Endothelial cell of umbilical vein (primary cell): Measurements from ENCODE around the gene GLI3. TPM values are rescaled to one million over a fixed set of nuclear protein-coding genes. Genes with fewer than 3 reads are reported as not detected.

Experiments used
- BruUV-seq: library from RNA; stranded (reverse); fragments of 400-500 nt; replicated peaks from 2 replicates; lab custom pipeline; 2021; lab: Mats Ljungman, UMichigan
- CTCF ChIA-PET: fragments of 300-600, 350-600 bp; sonication (Branson Sonifier 250); formaldehyde crosslinking; loops from one replicate; lab custom pipeline; 2021; ENCODE audit warnings: antibody characterized with exemption, inconsistent platforms; lab: Charles Lee
- POLR2A ChIA-PET: fragments of 300-600, 350-600 bp; sonication (Branson Sonifier 250); formaldehyde crosslinking; loops from one replicate; lab custom pipeline; 2021; ENCODE audit warnings: antibody characterized with exemption, inconsistent platforms; lab: Charles Lee
- DNase-seq: peaks from one replicate; pipeline ENCODE4 v3.0.0-alpha.2; 2011; ENCODE audit warnings: low read depth, low spot score
- FAIRE-seq: peaks from 2 replicates; lab custom pipeline; 2011; peaks lifted over from hg19 to GRCh38; lab: Jason Lieb, UNC
- H2AFZ ChIP-seq: 2 replicates; pipeline ENCODE4 v1.6.0; 2012; ENCODE audit warnings: low read depth, low read length, control low read depth, inconsistent platforms
- H3K27ac ChIP-seq: 2 replicates; pipeline ENCODE4 v1.5.1; 2011; ENCODE audit warnings: low read depth, mild to moderate bottlenecking, control low read depth, low read length, moderate library complexity; ENCODE audit not compliant: insufficient read depth
- H3K27me3 ChIP-seq, 2 experiments: 2 replicates each; pipeline versions ENCODE4 v1.6.0 to v1.6.1; 2011; ENCODE audit warnings: low read length in 2 of 2, mixed read lengths in 1 of 2; ENCODE audit not compliant: control insufficient read depth in 2 of 2, insufficient read depth in 2 of 2
- H3K36me3 ChIP-seq, 2 experiments: 2 replicates in 1 of 2; 3 replicates in 1 of 2; pipeline ENCODE4 v1.5.1; 2011; ENCODE audit warnings: low read length in 2 of 2, mild to moderate bottlenecking in 1 of 2, moderate library complexity in 1 of 2; ENCODE audit not compliant: control insufficient read depth in 2 of 2, insufficient read depth in 2 of 2; ENCODE audit errors: extremely low read depth in 1 of 2
- H3K4me1 ChIP-seq: 3 replicates; pipeline ENCODE4 v1.5.1; 2011; ENCODE audit warnings: mild to moderate bottlenecking, low read length; ENCODE audit not compliant: control insufficient read depth, insufficient read depth; ENCODE audit errors: extremely low read depth
- H3K4me2 ChIP-seq: 2 replicates; pipeline ENCODE4 v1.6.1; 2011; ENCODE audit warnings: low read length, control low read depth, mixed read lengths; ENCODE audit not compliant: insufficient read depth
- H3K4me3 ChIP-seq, 3 experiments: fragments of 200-600 bp in 1 of 3; sonication (generic), shearing (Covaris generic) in 1 of 3; replicated peaks in 1 of 3; 2 replicates each; pipeline ENCODE4 v1.5.1; 2011 to 2016; ENCODE audit warnings: control low read depth in 3 of 3, low read length in 3 of 3, mild to moderate bottlenecking in 2 of 3, inconsistent platforms in 1 of 3, low read depth in 1 of 3, moderate library complexity in 1 of 3; ENCODE audit not compliant: insufficient read depth in 1 of 3
- H3K79me2 ChIP-seq: 2 replicates; pipeline ENCODE4 v1.6.0; 2012; ENCODE audit warnings: low read length, inconsistent platforms; ENCODE audit not compliant: control insufficient read depth, insufficient read depth
- H3K9ac ChIP-seq: replicated peaks from 2 replicates; pipeline ENCODE3; 2011; ENCODE audit warnings: low read length, control low read depth; ENCODE audit not compliant: insufficient read depth; ENCODE audit errors: extremely low read depth
- H3K9me1 ChIP-seq: replicated peaks from 3 replicates; pipeline ENCODE4 v1.6.0; 2011; ENCODE audit warnings: mild to moderate bottlenecking, low read length; ENCODE audit not compliant: control insufficient read depth, insufficient read depth; ENCODE audit errors: extremely low read depth
- H3K9me3 ChIP-seq: replicated peaks from 2 replicates; pipeline ENCODE4 v1.5.1; 2012; ENCODE audit warnings: low read length, inconsistent platforms; ENCODE audit not compliant: control insufficient read depth, insufficient read depth
- H4K20me1 ChIP-seq: replicated peaks from 2 replicates; pipeline ENCODE3; 2011; ENCODE audit warnings: mild to moderate bottlenecking, low read length; ENCODE audit not compliant: control insufficient read depth, insufficient read depth; ENCODE audit errors: extremely low read depth
- EZH2 ChIP-seq: IDR thresholded peaks from 2 replicates; pipeline ENCODE4 v1.6.1; 2012; ENCODE audit warnings: borderline replicate concordance, low read depth, mild to moderate bottlenecking, moderate library complexity, low read length, inconsistent platforms; ENCODE audit not compliant: severe bottlenecking
- FOS ChIP-seq: IDR thresholded peaks from 2 replicates; pipeline ENCODE4 v1.6.1; 2011; ENCODE audit warnings: mild to moderate bottlenecking, low read length, moderate library complexity, borderline replicate concordance; ENCODE audit not compliant: insufficient read depth
- GATA2 ChIP-seq: IDR thresholded peaks from 2 replicates; pipeline ENCODE4 v1.7.0; 2011; ENCODE audit warnings: low read depth, mild to moderate bottlenecking, moderate library complexity, mixed read lengths, low read length; ENCODE audit not compliant: insufficient read length, insufficient read depth
- JUN ChIP-seq: IDR thresholded peaks from 2 replicates; pipeline ENCODE4 v1.6.1; 2011; ENCODE audit warnings: borderline replicate concordance, low read depth; ENCODE audit not compliant: insufficient read length, insufficient read depth
- MAX ChIP-seq: IDR thresholded peaks from 2 replicates; pipeline ENCODE4 v1.6.1; 2011; ENCODE audit not compliant: insufficient read depth, insufficient read length
- MYC ChIP-seq: IDR thresholded peaks from one replicate; pipeline ENCODE4 v1.6.1; 2011; ENCODE audit warnings: mild to moderate bottlenecking, low read depth, low read length
- POLR2A ChIP-seq: IDR thresholded peaks from 2 replicates; pipeline ENCODE4 v1.6.1; 2012; ENCODE audit warnings: low read depth, mild to moderate bottlenecking, control low read depth, low read length
- POLR2AphosphoS5 ChIP-seq: IDR thresholded peaks from 2 replicates; pipeline ENCODE4 v1.6.1; 2012; ENCODE audit warnings: low read depth, mild to moderate bottlenecking, control low read depth, low read length, moderate library complexity; ENCODE audit not compliant: insufficient read depth
- dilution Hi-C: fragments of 300-500 bp; cut with MboI; formaldehyde crosslinking; loops from one replicate; pipeline ENCODE4 v1.15.0; 2019; ENCODE audit warnings: low sequenced_read_pairs; ENCODE audit not compliant: extremely low pct_ligation_motif_present
- intact Hi-C: fragments of 100-400 bp; cut with micrococcal nuclease; formaldehyde crosslinking; loops from one replicate; pipeline ENCODE4 v1.10.0; 2022
- polyA plus RNA-seq, 4 experiments: library from polyadenylated mRNA; depleted of rRNA in 3 of 4; stranded (reverse) in 3 of 4; unstranded in 1 of 4; fragments of >200 nt; gene quantifications; 2 replicates each; pipeline versions ENCODE4 v1.2.1 to v1.2.3, GENCODE V29; 2011 to 2012; ENCODE audit warnings: missing spikeins in 1 of 4
- total RNA-seq: library from RNA; stranded (reverse); gene quantifications from 2 replicates; pipeline ENCODE4 v1.2.3, GENCODE V29; 2021
- TF ChIP-seq, protein P1 (sequence below), 2 donors: IDR thresholded peaks; 1 replicate in 1 of 2; 2 replicates in 1 of 2; pipeline ENCODE4 v1.5.1; 2011; ENCODE audit warnings: low read length in 2 of 2, mild to moderate bottlenecking in 2 of 2, moderate library complexity in 2 of 2, control low read depth in 1 of 2, inconsistent platforms in 1 of 2, low read depth in 1 of 2; ENCODE audit not compliant: insufficient read depth in 1 of 2; ENCODE audit errors: extremely low read depth in 1 of 2

Gene GLI3
- total and polyA plus RNA-seq, 2 donors (not counting 3 experiments of a cell fraction or from before 2014, with no cell fraction given), result 6.0 to 24.9 TPM

DNA sequence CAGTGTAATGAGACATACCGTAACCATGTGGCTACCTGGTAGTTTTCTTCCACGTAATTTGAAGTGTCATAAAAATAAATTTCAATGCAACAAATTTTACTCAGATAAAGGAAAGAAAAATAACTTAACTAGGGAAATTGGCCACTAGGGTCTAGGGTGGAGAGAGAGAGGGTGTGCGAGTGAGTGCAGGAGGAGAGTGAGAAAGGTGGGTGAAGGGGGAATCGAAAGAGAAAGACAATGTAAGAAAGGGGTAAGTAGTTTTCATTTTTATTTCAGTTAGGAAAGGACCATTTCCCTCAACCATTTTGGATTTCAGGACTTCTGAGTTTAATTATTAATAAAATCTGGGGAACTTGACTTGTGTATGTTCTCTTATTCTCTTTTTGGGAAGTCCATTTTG lies 27.7 kb upstream of the GLI3 start:
- Histone ChIP-seq H4K20me1 (no peaks in the 10 kb centered on the region), H2AFZ (no peak overlapping the region), H3K36me3 (no peaks in the 10 kb centered on the region), H3K4me2 (no peak overlapping the region), H3K4me3 (no peak overlapping the region), H3K27me3 (peaks cover 2% of the 10 kb centered on the region in 2 experiments), H3K27ac (no peak overlapping the region), H3K79me2 (no peaks in the 10 kb centered on the region), H3K9me3 (no peaks in the 10 kb centered on the region), H3K9me1 (no peaks in the 10 kb centered on the region), H3K4me1 (no peaks in the 10 kb centered on the region), H3K9ac (no peak overlapping the region)
- dilution Hi-C loops (no loop called here), intact Hi-C loops (no loop called here)
- ChIA-PET CTCF (no interaction called here), POLR2A (no interaction called here)
- FAIRE-seq, result no peak
- no peak for DNase-seq
- TF ChIP-seq JUN, result no peak
- TF ChIP-seq POLR2AphosphoS5, result no peak
- no peak for TF ChIP-seq GATA2
- TF ChIP-seq MAX, result no peak
- TF ChIP-seq POLR2A, result no peak
- TF ChIP-seq FOS, result no peak
- no peak for TF ChIP-seq EZH2
- TF ChIP-seq, protein P1, sequence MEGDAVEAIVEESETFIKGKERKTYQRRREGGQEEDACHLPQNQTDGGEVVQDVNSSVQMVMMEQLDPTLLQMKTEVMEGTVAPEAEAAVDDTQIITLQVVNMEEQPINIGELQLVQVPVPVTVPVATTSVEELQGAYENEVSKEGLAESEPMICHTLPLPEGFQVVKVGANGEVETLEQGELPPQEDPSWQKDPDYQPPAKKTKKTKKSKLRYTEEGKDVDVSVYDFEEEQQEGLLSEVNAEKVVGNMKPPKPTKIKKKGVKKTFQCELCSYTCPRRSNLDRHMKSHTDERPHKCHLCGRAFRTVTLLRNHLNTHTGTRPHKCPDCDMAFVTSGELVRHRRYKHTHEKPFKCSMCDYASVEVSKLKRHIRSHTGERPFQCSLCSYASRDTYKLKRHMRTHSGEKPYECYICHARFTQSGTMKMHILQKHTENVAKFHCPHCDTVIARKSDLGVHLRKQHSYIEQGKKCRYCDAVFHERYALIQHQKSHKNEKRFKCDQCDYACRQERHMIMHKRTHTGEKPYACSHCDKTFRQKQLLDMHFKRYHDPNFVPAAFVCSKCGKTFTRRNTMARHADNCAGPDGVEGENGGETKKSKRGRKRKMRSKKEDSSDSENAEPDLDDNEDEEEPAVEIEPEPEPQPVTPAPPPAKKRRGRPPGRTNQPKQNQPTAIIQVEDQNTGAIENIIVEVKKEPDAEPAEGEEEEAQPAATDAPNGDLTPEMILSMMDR (IDR thresholded peaks at IDR 0.05; ENCODE audit: extremely low read depth in 1 of 2, insufficient read depth in 1 of 2, low read depth in 1 of 2, low read length in 2 of 2), result no peak
- TF ChIP-seq MYC, result no peak
- no TSS peak for BruUV-seq
